Measurements from ENCODE around the gene RUSC2.

The RUSC2 gene, protein sequence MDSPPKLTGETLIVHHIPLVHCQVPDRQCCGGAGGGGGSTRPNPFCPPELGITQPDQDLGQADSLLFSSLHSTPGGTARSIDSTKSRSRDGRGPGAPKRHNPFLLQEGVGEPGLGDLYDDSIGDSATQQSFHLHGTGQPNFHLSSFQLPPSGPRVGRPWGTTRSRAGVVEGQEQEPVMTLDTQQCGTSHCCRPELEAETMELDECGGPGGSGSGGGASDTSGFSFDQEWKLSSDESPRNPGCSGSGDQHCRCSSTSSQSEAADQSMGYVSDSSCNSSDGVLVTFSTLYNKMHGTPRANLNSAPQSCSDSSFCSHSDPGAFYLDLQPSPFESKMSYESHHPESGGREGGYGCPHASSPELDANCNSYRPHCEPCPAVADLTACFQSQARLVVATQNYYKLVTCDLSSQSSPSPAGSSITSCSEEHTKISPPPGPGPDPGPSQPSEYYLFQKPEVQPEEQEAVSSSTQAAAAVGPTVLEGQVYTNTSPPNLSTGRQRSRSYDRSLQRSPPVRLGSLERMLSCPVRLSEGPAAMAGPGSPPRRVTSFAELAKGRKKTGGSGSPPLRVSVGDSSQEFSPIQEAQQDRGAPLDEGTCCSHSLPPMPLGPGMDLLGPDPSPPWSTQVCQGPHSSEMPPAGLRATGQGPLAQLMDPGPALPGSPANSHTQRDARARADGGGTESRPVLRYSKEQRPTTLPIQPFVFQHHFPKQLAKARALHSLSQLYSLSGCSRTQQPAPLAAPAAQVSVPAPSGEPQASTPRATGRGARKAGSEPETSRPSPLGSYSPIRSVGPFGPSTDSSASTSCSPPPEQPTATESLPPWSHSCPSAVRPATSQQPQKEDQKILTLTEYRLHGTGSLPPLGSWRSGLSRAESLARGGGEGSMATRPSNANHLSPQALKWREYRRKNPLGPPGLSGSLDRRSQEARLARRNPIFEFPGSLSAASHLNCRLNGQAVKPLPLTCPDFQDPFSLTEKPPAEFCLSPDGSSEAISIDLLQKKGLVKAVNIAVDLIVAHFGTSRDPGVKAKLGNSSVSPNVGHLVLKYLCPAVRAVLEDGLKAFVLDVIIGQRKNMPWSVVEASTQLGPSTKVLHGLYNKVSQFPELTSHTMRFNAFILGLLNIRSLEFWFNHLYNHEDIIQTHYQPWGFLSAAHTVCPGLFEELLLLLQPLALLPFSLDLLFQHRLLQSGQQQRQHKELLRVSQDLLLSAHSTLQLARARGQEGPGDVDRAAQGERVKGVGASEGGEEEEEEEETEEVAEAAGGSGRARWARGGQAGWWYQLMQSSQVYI (N-terminal part only)

DNA sequence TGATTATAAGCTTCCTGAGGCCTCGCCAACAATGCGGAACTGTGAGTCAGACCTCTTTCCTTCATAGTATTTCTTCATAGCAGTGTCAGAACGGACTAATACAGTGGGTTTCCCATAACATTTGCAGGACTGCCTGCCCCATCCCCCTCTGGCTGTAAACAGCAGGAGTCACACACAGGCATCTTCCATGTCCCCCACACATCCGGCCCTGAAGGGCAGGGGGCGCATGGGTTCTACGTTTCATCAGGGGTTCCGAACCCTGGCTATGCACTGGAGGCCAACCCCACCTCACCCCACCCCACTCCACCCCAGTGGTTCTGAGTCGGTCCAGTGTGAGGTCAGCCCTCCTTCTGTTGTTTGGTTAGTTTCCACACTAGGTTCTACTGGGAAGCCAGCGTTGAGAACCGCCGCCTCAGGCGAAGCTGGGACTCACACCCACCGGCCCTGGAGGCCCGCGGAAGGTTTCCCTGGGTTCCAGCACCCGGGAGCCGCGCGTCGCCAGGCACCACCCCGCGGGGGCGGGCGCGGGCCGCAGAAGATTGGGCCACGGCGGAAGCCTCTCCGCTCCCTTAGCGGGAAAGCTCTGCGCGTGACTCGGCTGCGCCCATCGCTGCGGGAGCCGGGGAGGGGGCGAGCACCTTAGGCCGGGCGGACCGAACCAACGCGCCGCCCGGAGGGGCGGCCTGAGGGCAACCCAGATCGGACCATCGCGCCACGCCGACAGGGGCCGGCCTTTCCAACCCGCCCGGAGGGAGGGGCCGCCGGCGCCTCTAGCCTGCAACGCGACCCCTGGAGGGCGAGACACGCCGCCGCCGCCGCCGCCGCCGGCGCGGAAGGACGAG is at the start of gene RUSC2:
RUSC2 (plus strand) TSS at position 799 of the 842 bp plus-strand sequence. CDS start 56,411 bp downstream, outside the sequence.
- DNase-seq: peak; percentile 82 to 92

DNA sequence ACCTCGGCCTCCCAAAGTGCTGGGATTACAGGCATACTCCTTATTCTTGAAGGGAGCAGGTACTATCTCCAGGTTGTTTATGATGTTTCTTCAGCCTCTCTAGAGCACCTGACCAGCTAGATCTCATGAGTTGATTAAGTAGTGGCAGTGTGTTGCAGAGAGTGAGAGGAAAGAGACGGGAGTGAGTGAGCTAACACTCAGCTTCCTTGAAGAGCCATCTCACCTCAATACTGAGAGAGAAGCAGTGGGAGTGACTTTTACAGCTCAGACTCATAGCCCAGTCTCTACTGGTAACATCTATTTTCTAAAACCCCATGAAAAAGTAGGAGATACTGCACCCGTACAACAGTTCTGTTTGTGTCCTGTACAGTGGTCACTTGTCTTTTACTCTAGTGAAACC is 43.9 kb upstream of the RUSC2 start:
- DNase-seq: no peak

DNA sequence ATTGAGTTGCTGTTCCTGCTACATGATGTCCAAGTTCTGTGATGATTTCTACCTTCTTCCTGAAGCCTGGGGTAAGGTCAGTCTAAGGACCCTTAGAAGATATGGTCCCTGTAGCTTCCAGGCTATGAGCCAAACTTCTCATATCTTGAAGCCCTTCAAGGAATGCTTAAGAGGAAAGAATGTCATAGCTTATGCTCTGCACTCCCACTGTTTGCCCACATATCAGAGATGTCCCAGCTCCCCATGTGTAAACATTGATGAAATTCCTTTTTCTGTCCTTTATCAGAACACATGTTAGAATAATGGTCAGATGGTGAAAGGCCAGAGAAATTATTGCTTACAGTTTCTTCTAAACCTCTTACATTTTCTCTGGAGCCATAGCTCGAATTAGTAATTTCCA is 41.4 kb upstream of the RUSC2 start:
- no peak for DNase-seq

DNA sequence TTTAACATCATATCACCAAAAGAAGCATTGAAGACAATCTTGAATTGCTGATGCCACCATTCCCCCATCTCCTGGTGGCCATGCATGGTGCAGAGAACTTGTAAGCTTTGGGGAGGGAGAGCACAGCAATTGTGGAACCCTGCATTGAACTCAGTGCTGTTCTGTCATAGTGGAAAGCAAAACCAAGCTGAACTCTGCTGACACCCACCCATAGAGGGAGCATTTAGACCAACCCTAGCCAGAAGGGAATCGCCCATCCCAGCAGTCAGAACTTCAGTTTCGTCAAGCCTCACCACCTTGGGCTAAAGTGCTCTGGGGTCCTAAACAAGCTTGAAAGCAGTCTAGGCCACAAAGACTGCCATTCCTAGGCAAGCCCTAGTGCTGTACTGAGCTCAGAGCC is 37.4 kb upstream of the RUSC2 start:
- no peak for DNase-seq

DNA sequence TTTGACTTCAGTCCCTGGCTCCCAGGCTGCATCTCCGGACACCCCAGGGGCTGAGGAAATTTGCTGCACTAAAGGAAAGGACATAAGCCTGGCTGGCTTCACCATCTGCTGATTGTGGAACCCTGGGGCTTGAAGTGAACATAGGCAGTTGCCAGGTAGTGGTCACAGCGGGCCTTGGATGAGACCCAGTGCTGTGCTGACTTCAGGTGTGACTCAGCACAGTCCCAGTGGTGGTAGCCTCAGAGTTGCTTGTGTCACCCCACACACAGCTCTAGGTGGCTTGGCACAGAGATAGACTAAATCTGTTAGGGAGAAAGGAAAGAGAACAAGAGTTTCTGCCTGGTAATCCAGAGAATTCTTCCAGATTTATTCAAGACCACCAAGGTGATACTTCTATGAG is 36.1 kb upstream of the RUSC2 start:
- DNase-seq: no peak

DNA sequence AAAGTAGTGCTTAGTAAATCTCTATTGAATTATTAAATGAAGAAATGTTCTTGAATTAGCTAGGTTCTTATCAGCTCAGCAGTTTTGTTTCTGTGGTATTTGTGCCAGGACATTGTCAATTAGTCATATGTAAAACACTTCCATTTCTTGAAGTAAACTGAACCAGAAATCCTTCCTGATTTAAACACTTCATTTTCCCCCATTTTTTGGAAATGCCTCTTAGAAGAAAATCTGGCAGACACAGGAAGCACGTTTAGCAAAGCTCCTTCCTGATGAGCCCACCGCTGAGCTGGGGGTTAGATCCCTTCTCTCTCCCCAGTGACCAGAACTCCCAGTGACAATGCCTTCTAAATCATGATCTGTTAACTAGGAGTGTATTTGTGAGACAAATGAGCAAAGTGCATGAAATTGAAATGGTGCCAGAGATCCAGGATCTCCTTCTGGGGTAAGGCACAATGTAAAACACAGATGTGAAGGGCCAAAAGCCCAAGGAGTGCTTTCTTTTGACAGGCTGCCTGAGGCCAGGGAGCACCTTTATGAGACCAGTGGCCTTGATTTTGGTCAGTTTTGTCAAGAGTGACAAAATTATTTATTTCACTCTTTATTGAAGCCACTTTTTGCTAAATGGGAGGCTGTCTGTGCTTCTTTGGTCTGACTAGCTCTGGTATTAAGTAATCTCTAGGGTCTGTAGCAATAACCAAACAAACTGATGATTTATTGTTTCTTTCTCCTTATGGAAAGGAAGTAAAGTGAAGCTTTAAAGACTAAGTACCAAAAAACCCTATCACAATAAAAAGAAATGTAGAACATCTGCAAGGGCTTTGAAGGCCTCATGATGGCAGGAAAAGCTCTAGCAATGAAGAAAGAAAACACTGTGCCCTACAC is 25.5 kb upstream of the RUSC2 start:
- DNase-seq: no peak

DNA sequence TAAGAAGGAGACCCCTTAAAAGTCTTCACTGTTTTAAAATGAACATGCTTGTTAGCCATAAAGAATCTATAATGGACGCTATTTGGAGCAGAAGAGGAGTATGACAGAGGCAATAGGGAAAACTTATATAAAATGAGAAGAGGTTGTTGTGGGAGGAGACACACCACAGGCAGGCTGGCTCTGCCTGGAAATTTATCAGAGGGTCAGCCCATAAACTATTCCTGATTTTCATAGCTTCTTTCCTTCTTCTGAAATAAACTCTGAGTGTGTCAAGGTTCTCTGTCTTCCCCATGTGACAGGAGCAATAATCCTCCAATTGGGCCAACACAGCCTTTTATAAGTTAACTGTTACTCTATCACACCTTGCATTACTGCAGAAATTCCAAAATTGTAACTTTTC is 19.6 kb upstream of the RUSC2 start:
- DNase-seq: no peak

DNA sequence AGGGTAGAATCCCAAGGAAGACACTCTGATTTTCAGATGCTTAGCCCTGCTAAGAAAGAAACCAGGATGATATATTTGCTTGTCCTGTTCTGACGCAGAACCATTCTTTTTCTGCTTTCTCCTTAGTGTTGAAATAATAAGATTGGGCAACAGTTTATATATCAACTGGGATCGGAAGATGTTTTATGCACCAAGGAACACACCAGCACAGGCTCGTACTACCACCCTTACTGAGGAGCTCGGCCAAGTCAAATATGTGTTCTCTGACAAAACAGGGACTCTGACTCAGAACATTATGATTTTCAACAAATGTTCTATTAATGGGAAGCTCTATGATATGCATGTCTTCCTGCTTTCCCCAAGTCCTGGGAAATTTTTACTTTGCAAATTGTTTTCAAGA is 19.0 kb upstream of the RUSC2 start:
- DNase-seq: no peak

DNA sequence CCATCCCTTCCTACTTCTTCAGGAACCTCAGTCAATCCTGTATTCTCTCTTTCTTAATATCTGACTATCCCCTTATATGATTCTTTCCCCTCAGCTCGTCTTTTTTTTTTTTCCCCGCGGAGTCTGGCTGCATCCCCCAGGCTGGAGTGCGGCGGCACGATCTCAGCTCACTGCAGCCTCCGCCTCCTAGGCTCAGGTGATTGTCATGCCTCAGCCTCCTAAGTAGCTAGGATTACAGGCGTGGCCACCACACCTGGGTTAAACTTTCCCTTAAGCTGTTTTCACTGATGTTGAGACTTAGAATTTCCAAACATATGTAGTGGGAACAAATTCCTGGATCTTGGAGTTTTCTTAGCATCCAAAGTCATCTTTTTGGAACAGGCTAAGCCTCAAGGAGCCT is 13.3 kb upstream of the RUSC2 start:
- no peak for DNase-seq

DNA sequence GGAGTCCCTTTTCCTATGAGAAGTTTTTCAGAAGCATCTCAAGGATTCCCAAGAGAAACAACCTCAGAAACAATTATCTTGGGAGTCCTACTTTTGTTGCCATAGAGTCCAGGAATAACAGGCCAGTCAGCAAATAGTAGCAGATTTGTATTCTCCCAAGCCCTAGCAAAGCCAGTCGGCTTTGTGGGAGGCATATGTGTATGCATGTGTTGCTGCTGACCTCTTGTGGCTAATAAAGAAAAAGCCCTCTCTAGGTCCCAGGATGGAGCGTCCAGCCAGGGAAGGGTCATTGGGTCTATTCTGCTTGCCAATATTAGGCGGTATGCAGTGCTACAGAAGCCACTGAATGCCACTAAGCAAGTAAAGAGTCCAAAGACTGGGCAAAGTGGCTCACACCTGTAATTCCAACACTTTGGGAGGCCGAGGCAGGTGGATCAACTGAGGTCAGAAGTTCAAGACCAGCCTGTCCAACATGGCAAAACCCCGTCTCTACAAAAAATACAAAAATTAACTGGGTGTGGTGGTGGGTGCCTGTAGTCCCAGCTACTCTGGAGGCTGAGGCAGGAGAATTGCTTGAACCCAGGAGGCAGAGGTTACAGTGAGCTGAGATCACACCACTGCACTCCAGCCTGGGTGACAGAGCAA is 12.6 kb upstream of the RUSC2 start:
- peak; percentile 78 for DNase-seq

DNA sequence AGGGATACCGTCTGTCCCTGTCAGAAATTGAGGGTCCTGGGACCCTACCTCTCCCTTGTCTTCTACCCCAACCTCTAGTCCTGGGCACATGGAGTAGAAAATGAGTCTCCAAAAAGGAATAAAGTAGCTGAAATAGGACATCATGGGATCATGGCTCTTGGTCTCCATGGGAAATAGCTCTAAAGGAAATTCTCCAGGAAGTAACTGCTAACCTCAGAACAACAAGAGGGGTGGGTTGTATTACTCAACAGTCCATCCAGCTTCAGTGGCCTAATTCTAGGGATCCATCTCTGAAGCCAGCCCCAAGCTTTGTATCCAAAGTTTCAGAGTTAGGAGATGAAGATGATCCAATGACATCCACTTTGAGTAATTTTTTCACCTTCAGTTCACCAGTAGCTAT is 11.0 kb upstream of the RUSC2 start:
- DNase-seq: no peak

DNA sequence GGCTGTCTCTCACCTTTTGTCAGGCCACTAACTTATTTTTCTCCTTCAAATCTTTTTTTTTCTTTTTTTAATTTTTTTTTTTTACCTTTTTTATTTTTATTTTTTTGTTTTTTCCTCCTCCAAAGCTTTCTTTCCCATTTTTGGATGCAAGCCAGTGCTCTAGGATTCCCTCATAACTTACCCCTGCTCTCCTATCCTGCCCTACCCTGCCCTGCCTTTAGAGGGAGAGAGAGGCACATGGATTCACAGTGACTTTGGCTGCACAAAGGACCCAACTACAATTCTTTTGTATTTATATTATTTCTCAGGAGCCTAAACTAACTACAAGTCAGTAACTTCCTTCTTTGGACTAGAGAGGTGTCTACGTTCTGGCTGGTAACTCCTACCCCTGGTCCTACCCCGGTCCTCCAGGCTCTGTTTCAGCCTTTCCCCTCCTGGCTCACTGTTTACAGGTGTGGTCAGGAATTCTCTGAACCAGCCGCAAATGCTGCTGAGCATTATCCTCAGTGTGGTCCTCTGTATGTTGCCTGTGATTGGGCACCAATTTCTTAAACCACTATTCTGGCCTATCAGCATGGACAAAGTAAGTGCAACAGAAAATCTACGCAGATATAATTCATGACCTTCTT is 8.4 kb upstream of the RUSC2 start:
- DNase-seq: peak in 1 of 2 experiments; percentile 38

DNA sequence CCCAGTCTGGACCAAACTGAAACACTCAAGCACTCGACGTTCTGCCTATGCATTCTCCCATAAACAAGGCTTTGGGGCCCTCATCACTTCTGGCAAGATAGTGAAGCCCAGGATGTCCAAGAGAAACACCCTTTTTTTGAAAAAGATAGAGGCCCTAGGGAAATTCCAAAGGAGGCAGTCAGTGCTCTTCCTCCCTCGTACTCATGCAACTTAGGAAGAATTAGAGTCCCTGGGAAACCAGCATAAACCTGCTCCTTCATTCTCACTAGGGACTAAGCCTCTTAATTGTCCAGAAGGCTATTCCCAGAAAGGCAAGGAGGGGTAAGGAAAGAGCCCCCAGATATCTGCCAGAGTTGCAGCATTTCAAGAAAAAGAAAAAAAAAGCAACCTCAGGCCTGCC is 7.8 kb upstream of the RUSC2 start:
- no peak for DNase-seq

DNA sequence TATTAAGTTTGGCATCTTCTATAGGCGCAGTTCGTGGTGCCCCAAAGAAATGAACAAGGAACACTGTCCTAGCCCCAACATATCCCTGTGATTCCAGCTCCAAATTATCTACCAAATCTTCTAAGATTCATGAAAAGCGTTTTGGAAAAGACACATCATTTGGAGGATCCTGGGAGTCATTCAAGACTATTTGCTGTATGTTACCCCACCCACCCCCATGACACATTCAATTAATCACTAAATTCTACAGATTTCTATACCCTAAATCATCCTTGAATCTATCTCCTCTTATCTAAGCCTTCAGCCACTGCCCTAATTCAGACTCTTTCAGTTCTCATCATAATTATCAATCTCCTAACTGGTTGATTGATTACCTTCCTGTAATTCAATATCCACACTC is 5.5 kb upstream of the RUSC2 start:
- DNase-seq: no peak

DNA sequence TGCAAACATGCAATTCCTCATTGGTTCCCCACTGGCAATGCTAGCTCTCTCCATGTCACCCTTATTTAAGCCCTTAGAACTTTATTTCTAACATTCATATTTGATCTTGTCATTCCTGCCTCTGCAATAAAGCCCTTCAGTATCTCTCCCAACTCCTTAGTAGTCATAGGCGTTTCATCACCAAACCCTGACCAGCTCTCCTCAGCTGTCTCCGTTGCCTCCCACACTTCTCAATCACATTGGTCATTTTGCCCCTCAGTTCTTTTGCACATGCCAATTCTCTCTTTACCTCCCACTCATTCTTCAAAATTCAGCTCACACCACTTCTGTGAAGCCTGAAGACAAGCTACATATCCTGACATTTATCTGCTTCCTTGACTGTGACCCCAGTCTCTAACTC is 2.8 kb upstream of the RUSC2 start:
- DNase-seq: no peak

DNA sequence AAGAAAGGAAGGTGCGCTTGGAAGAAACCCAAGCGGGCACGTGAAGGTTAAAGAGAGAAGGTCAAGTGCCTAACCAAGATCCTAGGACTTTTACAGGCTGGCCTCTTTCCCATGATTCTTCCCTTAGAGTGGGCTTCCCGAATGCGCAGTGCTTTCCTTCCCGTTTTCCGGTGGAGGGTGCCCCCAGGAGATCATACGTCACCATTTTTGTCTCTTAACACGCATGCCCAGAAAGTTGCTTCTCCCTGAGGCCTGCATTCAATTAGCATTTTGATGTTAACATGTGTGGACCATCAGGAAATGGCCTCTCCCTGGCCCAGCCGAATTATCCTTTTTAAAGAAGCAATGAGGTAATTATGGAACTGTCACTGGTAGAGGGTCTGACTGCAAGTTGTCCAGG is 1.9 kb upstream of the RUSC2 start:
- DNase-seq: no peak

DNA sequence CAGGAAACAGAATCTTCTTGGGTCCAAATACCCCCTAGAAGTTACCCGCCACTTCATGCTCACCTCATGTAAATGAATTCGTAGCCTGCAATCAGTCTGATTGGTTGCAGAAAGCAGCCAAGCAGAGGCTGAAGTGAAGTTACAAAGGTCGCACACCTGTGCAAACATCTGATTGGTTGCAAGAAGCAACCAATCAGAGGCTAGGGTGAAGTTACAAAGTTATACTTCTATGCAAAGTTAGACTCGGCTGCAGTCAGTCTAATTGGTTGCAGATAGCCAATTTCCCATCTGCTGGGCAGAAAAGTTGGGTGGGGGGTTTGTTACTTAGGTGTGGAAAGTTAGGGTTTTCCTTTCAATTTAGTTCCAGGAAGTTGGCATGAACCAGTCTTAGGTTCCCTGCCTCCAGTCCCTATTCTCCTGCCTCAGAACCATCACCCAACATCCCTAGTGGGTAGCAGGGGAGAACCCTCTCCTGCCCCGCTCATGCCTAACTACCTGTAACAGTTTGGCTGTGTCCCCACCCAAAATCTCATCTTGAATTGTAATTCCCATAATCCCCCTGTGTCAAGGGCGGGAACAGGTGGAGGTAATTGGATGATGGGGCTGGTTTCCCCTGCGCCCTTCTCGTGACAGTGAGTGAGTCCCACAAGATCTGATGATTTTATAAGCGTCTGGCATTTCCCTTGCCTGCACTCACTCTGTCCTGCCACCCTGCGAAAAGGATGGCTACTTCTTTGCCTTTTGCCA is 1.2 kb upstream of the RUSC2 start:
- no peak for DNase-seq

DNA sequence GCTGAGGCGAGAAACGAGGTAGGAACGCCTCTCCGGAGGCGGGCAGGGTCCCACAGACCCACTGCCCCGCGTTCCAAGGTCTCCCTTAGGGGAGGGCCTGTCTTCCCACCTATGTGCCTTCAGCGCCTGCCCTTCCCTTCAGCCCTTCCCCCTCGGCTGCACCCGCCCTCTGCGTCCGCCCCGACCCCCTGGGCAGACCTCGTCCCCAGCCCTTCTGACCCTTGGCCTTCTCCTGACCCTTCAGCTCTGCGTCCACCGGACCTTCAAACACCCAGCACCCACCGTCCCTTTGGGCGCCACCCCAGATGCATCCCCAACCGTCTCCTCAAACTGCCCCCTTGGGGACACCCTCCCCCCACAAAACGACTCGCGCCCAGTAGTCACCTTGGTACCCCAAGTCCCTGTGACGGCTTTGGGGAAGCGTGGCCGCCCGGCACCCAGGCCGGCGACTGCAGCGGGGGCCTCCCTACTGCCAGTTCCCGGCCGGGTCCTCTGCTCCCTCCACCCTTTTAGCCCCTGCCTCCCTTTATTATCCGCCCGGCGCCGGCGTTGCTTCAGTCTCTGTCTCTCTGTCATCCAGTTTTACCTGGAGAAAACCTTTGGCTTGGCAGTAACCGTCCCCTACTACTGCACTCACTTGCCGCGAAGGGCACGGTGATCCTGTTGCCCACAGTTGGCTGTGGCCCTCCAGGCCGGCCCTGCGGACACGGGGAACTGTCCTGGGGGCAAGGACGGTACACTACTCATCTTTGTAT is 421 bp downstream of the RUSC2 start:
- peak; percentile 34 to 72 for DNase-seq
